PC-3 (cell line): Measurements from ENCODE around the gene ST8SIA2. TPM values are rescaled to one million over a fixed set of nuclear protein-coding genes. Genes with fewer than 3 reads are reported as not detected.
"Not testable (repeated sequence)": the region's sequence is repeated elsewhere in the genome, so short reads cannot be mapped to it uniquely, and the experiment has no call there.

Experiments used
- ATAC-seq: fragments of 200-7000 bp; cut with Tn5 transposase; 2 replicates; pipeline ENCODE4 v1.9.1; 2020; ENCODE audit warnings: mild to moderate bottlenecking, moderate library complexity
- BruUV-seq: library from RNA; stranded (reverse); fragments of 400-500 nt; replicated peaks from 2 replicates; lab custom pipeline; 2021; lab: Mats Ljungman, UMichigan
- CTCF ChIA-PET: fragments of 300-600 bp; sonication (Branson Sonifier 250); formaldehyde crosslinking; loops from one replicate; lab custom pipeline; 2022; ENCODE audit warnings: antibody characterized with exemption; lab: Charles Lee
- POLR2A ChIA-PET: fragments of 300-600 bp; sonication (Branson Sonifier 250); formaldehyde crosslinking; loops from one replicate; lab custom pipeline; 2022; ENCODE audit warnings: antibody characterized with exemption; ENCODE audit not compliant: unreplicated experiment; lab: Charles Lee
- DNase-seq: peaks from one replicate; pipeline ENCODE4 v3.0.0-alpha.2; 2015
- H2AFZ ChIP-seq: fragments of 300-600 bp; sonication (generic); 2 replicates; pipeline ENCODE4 v1.6.0; 2016; ENCODE audit warnings: antibody characterized with exemption, low read length
- H3F3A ChIP-seq: fragments of 300-600 bp; sonication (generic); one replicate; pipeline ENCODE4 v1.6.0; 2017; ENCODE audit warnings: antibody characterized with exemption, low read length, control low read depth, mild to moderate bottlenecking; ENCODE audit not compliant: unreplicated experiment
- H3K27ac ChIP-seq: fragments of 300-600 bp; sonication (generic); 2 replicates; pipeline ENCODE4 v1.5.1; 2016; ENCODE audit warnings: mild to moderate bottlenecking, low read length
- H3K27me3 ChIP-seq: fragments of 300-600 bp; sonication (generic); 2 replicates; pipeline ENCODE4 v1.6.1; 2016; ENCODE audit warnings: low read length, mixed read lengths
- H3K36me3 ChIP-seq: fragments of 300-600 bp; sonication (generic); 2 replicates; pipeline ENCODE4 v1.6.1; 2016; ENCODE audit warnings: low read depth, mixed run types, low read length, mixed read lengths
- H3K4me1 ChIP-seq: fragments of 300-600 bp; sonication (generic); 2 replicates; pipeline ENCODE4 v1.5.1; 2016; ENCODE audit warnings: low read length; ENCODE audit not compliant: insufficient read depth
- H3K4me2 ChIP-seq: fragments of 300-600 bp; sonication (generic); 2 replicates; pipeline ENCODE4 v1.6.0; 2016; ENCODE audit warnings: low read length
- H3K4me3 ChIP-seq: fragments of 300-600 bp; sonication (generic); 2 replicates; pipeline ENCODE4 v1.5.1; 2016; ENCODE audit warnings: mild to moderate bottlenecking, low read length, mixed read lengths
- H3K79me2 ChIP-seq: fragments of 300-600 bp; sonication (generic); 2 replicates; pipeline ENCODE4 v1.6.1; 2017; ENCODE audit warnings: low read length, mixed read lengths
- H3K9ac ChIP-seq: fragments of 300-600 bp; sonication (generic); 2 replicates; pipeline ENCODE4 v1.6.0; 2016; ENCODE audit warnings: mild to moderate bottlenecking, low read length
- H3K9me2 ChIP-seq: fragments of 300-600 bp; sonication (generic); replicated peaks from 2 replicates; pipeline ENCODE4 v1.6.1; 2016; ENCODE audit warnings: mixed run types, low read length, mixed read lengths
- H3K9me3 ChIP-seq: fragments of 300-600 bp; sonication (generic); 2 replicates; pipeline ENCODE4 v1.6.1; 2016; ENCODE audit warnings: low read length, mixed read lengths
- H4K20me1 ChIP-seq: fragments of 300-600 bp; sonication (generic); 2 replicates; pipeline ENCODE4 v1.6.1; 2016; ENCODE audit warnings: low read length, mixed read lengths
- EZH2 ChIP-seq: fragments of 300-600 bp; sonication (generic); IDR thresholded peaks from one replicate; pipeline ENCODE4 v1.6.1; 2017; ENCODE audit warnings: antibody characterized with exemption, mild to moderate bottlenecking, low read length; ENCODE audit not compliant: unreplicated experiment
- EZH2phosphoT487 ChIP-seq: fragments of 300-600 bp; sonication (generic); IDR thresholded peaks from 2 replicates; pipeline ENCODE4 v1.6.1; 2018; ENCODE audit warnings: mild to moderate bottlenecking, antibody characterized with exemption, low read length, borderline replicate concordance
- intact Hi-C: fragments of 100-400 bp; cut with micrococcal nuclease; formaldehyde crosslinking; loops from 2 replicates; pipeline ENCODE4 v1.9.0; 2023
- total RNA-seq: library from RNA; depleted of rRNA; stranded (reverse); fragments of >200 nt; gene quantifications from 2 replicates; pipeline ENCODE4 v1.2.3, GENCODE V29; 2014
- TF ChIP-seq, protein P1 (sequence below): fragments of 300-600 bp; sonication (generic); conservative IDR thresholded peaks from 2 replicates; pipeline ENCODE4 v1.5.1; 2017; ENCODE audit warnings: antibody characterized with exemption, low read depth, mild to moderate bottlenecking, low read length

Gene ST8SIA2
- total RNA-seq, 1 experiment from 2014 or later: not detected

DNA sequence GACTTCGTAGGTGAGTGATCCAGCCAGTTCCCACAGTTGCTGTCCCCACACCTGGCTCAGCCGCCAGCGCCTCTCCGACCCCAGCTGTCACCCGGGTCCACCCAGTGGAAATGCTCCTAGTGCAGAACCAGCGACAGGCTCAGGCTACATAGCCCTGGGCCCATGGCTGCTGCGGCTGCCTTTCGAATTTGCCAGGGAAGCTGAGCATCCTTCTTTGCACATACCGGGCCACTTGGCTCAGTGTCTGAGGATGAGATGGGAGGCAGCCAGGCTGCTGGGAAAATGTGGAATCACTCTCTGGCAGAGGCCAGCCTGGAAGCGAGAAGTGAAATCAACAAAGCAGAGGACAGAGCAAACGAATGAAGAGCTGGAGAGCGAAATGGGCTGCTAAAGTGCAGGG, 80.1 kb downstream of the ST8SIA2 start:
- Histone ChIP-seq H3K9ac (no peak overlapping the region), H3K4me3 (no peak overlapping the region), H3K27me3 (peaks cover 54% of the 10 kb centered on the region), H3K4me2 (no peak overlapping the region), H3F3A (no peaks in the 10 kb centered on the region), H3K27ac (no peak overlapping the region), H3K9me3 (no peaks in the 10 kb centered on the region), H3K4me1 (no peaks in the 10 kb centered on the region), H4K20me1 (no peaks in the 10 kb centered on the region), H3K9me2 (no peaks in the 10 kb centered on the region), H3K79me2 (no peaks in the 10 kb centered on the region), H2AFZ (no peak overlapping the region), H3K36me3 (no peaks in the 10 kb centered on the region)
- no TSS peak for BruUV-seq
- DNase-seq (no peak), ATAC-seq (no peak)
- TF ChIP-seq EZH2 (no peak), EZH2phosphoT487 (no peak)
- TF ChIP-seq, protein P1, sequence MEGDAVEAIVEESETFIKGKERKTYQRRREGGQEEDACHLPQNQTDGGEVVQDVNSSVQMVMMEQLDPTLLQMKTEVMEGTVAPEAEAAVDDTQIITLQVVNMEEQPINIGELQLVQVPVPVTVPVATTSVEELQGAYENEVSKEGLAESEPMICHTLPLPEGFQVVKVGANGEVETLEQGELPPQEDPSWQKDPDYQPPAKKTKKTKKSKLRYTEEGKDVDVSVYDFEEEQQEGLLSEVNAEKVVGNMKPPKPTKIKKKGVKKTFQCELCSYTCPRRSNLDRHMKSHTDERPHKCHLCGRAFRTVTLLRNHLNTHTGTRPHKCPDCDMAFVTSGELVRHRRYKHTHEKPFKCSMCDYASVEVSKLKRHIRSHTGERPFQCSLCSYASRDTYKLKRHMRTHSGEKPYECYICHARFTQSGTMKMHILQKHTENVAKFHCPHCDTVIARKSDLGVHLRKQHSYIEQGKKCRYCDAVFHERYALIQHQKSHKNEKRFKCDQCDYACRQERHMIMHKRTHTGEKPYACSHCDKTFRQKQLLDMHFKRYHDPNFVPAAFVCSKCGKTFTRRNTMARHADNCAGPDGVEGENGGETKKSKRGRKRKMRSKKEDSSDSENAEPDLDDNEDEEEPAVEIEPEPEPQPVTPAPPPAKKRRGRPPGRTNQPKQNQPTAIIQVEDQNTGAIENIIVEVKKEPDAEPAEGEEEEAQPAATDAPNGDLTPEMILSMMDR: no peak
- POLR2A ChIA-PET: no interaction called here
- CTCF ChIA-PET: no interaction called here
- intact Hi-C loops: no loop called here

DNA sequence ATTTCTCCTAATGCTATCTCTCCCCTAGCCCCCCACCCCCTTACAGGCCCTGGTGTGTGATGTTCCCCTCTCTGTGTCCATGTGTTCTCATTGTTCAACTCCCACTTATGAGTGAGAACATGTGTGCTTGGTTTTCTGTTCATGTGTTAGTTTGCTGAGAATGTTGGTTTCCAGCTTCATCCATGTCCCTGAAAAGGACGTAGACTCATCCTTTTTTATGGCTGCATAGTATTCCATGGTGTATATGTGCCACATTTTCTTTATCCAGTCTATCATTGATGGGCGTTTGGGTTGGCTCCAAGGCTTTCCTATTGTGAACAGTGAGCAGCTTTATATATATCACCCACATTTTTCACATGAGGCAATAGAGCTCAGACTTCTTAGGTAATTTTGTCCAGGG, 86.0 kb downstream of the ST8SIA2 start:
- H4K20me1 ChIP-seq, ATAC-seq, H3K9ac ChIP-seq, H3K79me2 ChIP-seq, H3K36me3 ChIP-seq, BruUV-seq, H3K9me2 ChIP-seq, H3K4me2 ChIP-seq, H3K9me3 ChIP-seq, H2AFZ ChIP-seq, H3K4me1 ChIP-seq, intact Hi-C loops, POLR2A ChIA-PET, H3K27me3 ChIP-seq, H3K4me3 ChIP-seq, DNase-seq, H3K27ac ChIP-seq, CTCF ChIA-PET, H3F3A ChIP-seq: not testable (repeated sequence)

DNA sequence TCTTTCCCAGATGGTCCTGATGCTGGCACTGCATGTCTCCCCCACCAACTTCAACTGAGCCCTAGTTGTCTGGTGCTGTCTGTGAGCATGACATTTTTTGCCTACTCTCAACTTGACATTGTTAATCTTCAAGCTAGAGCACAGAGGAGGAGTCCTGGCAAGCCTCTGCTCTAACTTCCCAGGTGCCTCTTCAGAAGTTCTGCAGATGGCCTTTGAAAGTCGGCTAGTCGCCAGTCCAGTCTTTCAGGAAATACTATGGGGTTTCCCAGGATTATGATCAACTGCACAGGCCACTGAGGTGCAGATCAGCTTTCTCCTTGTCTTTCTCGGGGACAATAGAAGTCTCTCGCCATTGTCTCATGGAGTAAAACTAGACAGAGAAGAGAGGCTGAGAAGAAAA, 86.7 kb downstream of the ST8SIA2 start:
- Histone ChIP-seq H3K9me3 (no peaks in the 10 kb centered on the region), H3K4me3 (no peak overlapping the region), H3K9me2 (no peaks in the 10 kb centered on the region), H4K20me1 (no peaks in the 10 kb centered on the region), H3K36me3 (no peaks in the 10 kb centered on the region), H3F3A (no peaks in the 10 kb centered on the region), H3K79me2 (no peaks in the 10 kb centered on the region), H3K4me1 (no peaks in the 10 kb centered on the region), H3K9ac (no peak overlapping the region), H3K4me2 (no peak overlapping the region), H3K27me3 (peaks cover 7% of the 10 kb centered on the region), H3K27ac (no peak overlapping the region), H2AFZ (no peak overlapping the region)
- BruUV-seq: no TSS peak
- TF ChIP-seq, protein P1: no peak
- intact Hi-C loops: no loop called here
- ATAC-seq (no peak), DNase-seq (no peak)
- POLR2A ChIA-PET: no interaction called here
- CTCF ChIA-PET: no interaction called here
